ENCODE measurements around the gene KLF9. TPM values are rescaled to one million over a fixed set of nuclear protein-coding genes. Genes with fewer than 3 reads are reported as not detected.
"Not testable (repeated sequence)": the region's sequence is repeated elsewhere in the genome, so short reads cannot be mapped to it uniquely, and the experiment has no call there.

KLF9 gene
- total RNA-seq, 2 experiments from 2014 or later, result 11.3 to 12.8 TPM

- DNase-seq, result no peak
- peaks cover 10% of the 10 kb centered on the region for H3K36me3 Mint-ChIP-seq (ENCODE audit: low read depth)
- POLR2A ChIA-PET, result no interaction called here
- no peak overlapping the region for H3K4me3 Mint-ChIP-seq
- H3K9me3 Mint-ChIP-seq, result no peaks in the 10 kb centered on the region
- CTCF ChIA-PET, result interaction anchor here (0.6 to 1.7 kb wide), 3 partner anchors 21 to 205 kb away, joined by 3 to 7 read pairs (median 5); no protein-coding TSS in a partner anchor
- no peak overlapping the region for H3K27ac Mint-ChIP-seq
- H3K27me3 Mint-ChIP-seq, result no peaks in the 10 kb centered on the region
- peaks cover 68% of the 10 kb centered on the region for H3K4me1 Mint-ChIP-seq
These were observed 5.2 kb downstream of the KLF9 start for GRCh38 chr9:70409280-70409679.

DNA sequence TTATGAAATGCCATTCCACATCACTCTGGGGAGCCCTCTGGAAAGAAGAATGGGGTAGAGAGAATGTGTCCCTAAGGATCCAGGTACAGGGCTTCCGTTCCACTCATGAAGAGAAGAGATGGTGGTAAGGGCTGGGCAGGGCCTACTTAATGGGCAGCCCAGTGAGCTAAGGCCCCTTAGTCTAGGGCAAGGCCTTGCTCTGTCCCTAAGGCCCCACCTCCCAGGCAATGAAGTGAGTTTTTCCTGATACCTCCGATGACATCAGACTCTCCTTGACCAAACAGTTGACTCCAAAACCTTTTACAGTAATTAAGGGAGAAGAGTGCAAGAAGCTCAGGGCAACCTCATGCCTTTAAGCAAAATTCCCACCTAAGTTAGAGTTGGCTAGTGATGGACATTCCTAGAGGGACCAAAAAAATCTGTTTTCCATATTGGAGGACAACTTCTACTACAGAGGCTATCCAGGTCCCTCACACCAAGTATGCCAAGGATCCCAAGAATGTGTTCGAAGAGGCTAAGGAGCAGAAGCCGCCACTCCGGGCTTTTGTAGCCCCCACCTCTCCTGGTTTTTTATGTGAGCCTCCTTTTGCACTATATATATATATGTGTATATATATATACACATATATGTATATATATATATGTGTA, 5.9 kb downstream of the KLF9 start:
- Mint-ChIP-seq H3K9me3 (no peaks in the 10 kb centered on the region), H3K27me3 (no peaks in the 10 kb centered on the region), H3K4me1 (peaks cover 72% of the 10 kb centered on the region), H3K36me3 (ENCODE audit: low read depth) (peaks cover 10% of the 10 kb centered on the region), H3K27ac (no peak overlapping the region), H3K4me3 (no peak overlapping the region)
- no peak for DNase-seq
- ChIA-PET CTCF (interaction anchor here (0.9 to 1.7 kb wide), 5 partner anchors 10 to 194 kb away, joined by 3 to 7 read pairs (median 3); no protein-coding TSS in a partner anchor), POLR2A (no interaction called here)

- Mint-ChIP-seq H3K4me3 (no peak overlapping the region), H3K9me3 (no peaks in the 10 kb centered on the region)
These were observed 7.4 kb downstream of the KLF9 start for GRCh38 chr9:70407081-70407503.

GRCh38 chr9:70406434-70406862, 8.0 kb downstream of the KLF9 start:
- POLR2A ChIA-PET, result interaction anchor here (0.6 kb wide), 1 partner anchor 1491 kb away, joined by 4 read pairs; no protein-coding TSS in a partner anchor
- Mint-ChIP-seq H3K9me3 (no peaks in the 10 kb centered on the region), H3K27ac (peak overlapping the region; percentile 84), H3K4me3 (peak overlapping the region; percentile 59), H3K27me3 (no peaks in the 10 kb centered on the region), H3K36me3 (ENCODE audit: low read depth) (peaks cover 10% of the 10 kb centered on the region), H3K4me1 (peaks cover 73% of the 10 kb centered on the region)
- peak; percentile 26 for DNase-seq
- CTCF ChIA-PET, result interaction anchor here (0.7 to 1.2 kb wide), 2 partner anchors 15 to 1496 kb away, joined by 3 to 4 read pairs; no protein-coding TSS in a partner anchor

More at GRCh38 chr9:70407081-70407503, 7.4 kb downstream of the KLF9 start:
- no peak for DNase-seq
- H3K27ac Mint-ChIP-seq, result no peak overlapping the region
- peaks cover 76% of the 10 kb centered on the region for H3K4me1 Mint-ChIP-seq
- no peaks in the 10 kb centered on the region for H3K27me3 Mint-ChIP-seq
- peaks cover 10% of the 10 kb centered on the region for H3K36me3 Mint-ChIP-seq (ENCODE audit: low read depth)
- POLR2A ChIA-PET, result no interaction called here
- CTCF ChIA-PET, result interaction anchor here (0.7 to 1.3 kb wide), 2 partner anchors 19 to 1496 kb away, joined by 3 read pairs; no protein-coding TSS in a partner anchor

DNA sequence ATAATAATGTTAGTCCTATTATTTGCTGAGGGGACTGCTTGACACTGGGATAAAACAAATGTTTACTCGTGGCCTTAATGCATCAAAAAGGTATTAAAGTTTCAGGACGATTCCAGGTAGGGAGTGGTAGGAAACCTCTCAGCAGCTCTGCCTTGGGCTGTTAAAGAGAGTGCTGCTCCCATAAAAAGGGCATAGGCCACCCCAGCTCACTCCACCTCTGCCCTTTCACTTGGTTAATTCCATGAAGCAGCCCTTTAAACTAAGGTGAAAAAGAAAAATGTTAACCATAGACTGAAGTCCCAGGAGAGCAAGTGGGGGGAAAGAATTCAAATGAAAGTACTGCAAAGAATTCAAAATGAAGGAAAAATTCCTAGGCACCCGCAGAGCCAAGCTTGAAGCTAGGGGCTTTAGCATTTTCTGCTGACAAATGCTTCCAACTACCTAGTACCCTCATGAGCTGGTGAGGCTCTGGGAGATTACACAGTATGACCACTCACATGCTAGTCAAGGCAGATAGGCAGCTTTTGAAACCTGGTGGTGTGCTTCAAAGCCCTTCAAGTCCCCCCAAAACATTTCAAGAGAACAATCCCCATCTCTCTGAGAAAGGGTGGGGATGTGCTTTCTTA, 8.5 kb downstream of the KLF9 start:
- CTCF ChIA-PET, result interaction anchor here (1.1 to 1.2 kb wide), 2 partner anchors 16 to 17 kb away, joined by 4 read pairs; no protein-coding TSS in a partner anchor
- no peak for DNase-seq
- POLR2A ChIA-PET, result no interaction called here
- Mint-ChIP-seq H3K27ac (peak overlapping the region; percentile 84), H3K4me3 (peak overlapping the region; percentile 59), H3K36me3 (ENCODE audit: low read depth) (peaks cover 10% of the 10 kb centered on the region), H3K4me1 (peaks cover 68% of the 10 kb centered on the region), H3K9me3 (no peaks in the 10 kb centered on the region), H3K27me3 (no peaks in the 10 kb centered on the region)

- H3K4me1 Mint-ChIP-seq, result peaks cover 68% of the 10 kb centered on the region
- H3K27ac Mint-ChIP-seq, result no peak overlapping the region
- H3K9me3 Mint-ChIP-seq, result no peaks in the 10 kb centered on the region
- ChIA-PET POLR2A (no interaction called here), CTCF (interaction anchor here (1.2 kb wide), 1 partner anchor 13 kb away, joined by 5 read pairs; no protein-coding TSS in a partner anchor)
- peaks cover 9% of the 10 kb centered on the region for H3K36me3 Mint-ChIP-seq (ENCODE audit: low read depth)
- H3K4me3 Mint-ChIP-seq, result no peak overlapping the region
- peak; percentile 1 for DNase-seq
- H3K27me3 Mint-ChIP-seq, result no peaks in the 10 kb centered on the region
These were observed 10.2 kb downstream of the KLF9 start for GRCh38 chr9:70404261-70404660.

DNA sequence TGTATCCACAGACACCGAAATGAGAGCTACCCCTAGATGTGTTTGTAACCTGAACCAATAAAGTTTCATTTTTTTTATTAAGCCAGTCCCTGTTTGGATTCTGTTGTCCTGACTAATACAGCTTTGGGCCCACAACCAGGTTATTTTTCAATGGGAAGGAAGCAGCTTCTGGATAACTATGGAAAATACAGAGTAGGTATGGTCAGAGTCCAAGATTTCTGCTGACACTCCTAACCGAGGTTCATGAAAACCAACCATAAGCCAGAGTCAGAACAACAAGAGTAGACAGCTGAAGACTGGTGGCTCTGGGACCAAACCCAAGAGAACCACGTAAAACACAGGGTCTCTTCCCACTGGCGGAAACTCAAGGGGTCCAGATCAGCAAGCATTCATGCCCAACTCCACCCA, 10.8 kb downstream of the KLF9 start:
- no peak overlapping the region for H3K27ac Mint-ChIP-seq

GRCh38 chr9:70403166-70403565, 11.3 kb downstream of the KLF9 start:
- CTCF ChIA-PET, result interaction anchor here (1.0 to 1.9 kb wide), 5 partner anchors 7 to 199 kb away, joined by 4 to 6 read pairs (median 6); no protein-coding TSS in a partner anchor
- Mint-ChIP-seq H3K27me3 (no peaks in the 10 kb centered on the region), H3K27ac (no peak overlapping the region), H3K4me1 (peaks cover 72% of the 10 kb centered on the region), H3K36me3 (ENCODE audit: low read depth) (peaks cover 9% of the 10 kb centered on the region), H3K4me3 (no peak overlapping the region), H3K9me3 (no peaks in the 10 kb centered on the region)
- no peak for DNase-seq
- POLR2A ChIA-PET, result no interaction called here

More for the DNA sequence above, 10.8 kb downstream of the KLF9 start:
- H3K27me3 Mint-ChIP-seq, result no peaks in the 10 kb centered on the region
- CTCF ChIA-PET, result interaction anchor here (1.0 to 1.3 kb wide), 3 partner anchors 9 to 198 kb away, joined by 4 to 6 read pairs (median 5); no protein-coding TSS in a partner anchor
- no peak for DNase-seq
- no peak overlapping the region for H3K4me3 Mint-ChIP-seq
- POLR2A ChIA-PET, result no interaction called here
- H3K36me3 Mint-ChIP-seq (ENCODE audit: low read depth), result peaks cover 9% of the 10 kb centered on the region
- no peaks in the 10 kb centered on the region for H3K9me3 Mint-ChIP-seq
- H3K4me1 Mint-ChIP-seq, result peaks cover 73% of the 10 kb centered on the region

- CTCF ChIA-PET, result interaction anchor here (1.2 to 1.9 kb wide), 5 partner anchors 8 to 200 kb away, joined by 3 to 6 read pairs (median 4); no protein-coding TSS in a partner anchor
- Mint-ChIP-seq H3K27me3 (no peaks in the 10 kb centered on the region), H3K9me3 (no peaks in the 10 kb centered on the region), H3K4me3 (no peak overlapping the region), H3K4me1 (peaks cover 72% of the 10 kb centered on the region), H3K27ac (no peak overlapping the region), H3K36me3 (ENCODE audit: low read depth) (peaks cover 3% of the 10 kb centered on the region)
- POLR2A ChIA-PET, result interaction anchor here (1.4 kb wide), 1 partner anchor 9 kb away, joined by 5 read pairs; no protein-coding TSS in a partner anchor
- no peak for DNase-seq
These were observed 12.2 kb downstream of the KLF9 start for GRCh38 chr9:70402213-70402612.

DNA sequence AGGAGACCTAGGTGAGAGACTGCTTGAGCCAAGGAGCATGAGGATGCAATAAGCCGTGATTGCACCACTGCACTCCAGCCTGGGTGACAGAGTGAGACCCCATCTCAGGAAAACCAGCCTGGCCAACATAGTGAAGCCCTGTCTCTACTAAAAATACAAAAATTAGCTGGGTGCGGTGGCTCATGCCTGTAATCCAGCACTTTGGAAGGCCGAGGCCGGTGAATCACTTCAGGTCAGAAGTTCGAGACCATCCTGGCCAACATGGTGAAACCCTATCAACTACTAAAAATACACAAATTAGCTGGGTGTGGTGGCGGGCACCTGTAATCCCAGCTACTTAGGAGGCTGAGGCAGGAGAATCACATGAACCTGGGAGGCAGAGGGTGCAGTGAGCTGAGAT, 13.2 kb downstream of the KLF9 start:
- CTCF ChIA-PET, result interaction anchor here (0.6 to 1.9 kb wide), 8 partner anchors 7 to 201 kb away, joined by 3 to 6 read pairs (median 4); no protein-coding TSS in a partner anchor

GRCh38 chr9:70400107-70400892, 14.2 kb downstream of the KLF9 start:
- H3K4me3 Mint-ChIP-seq, result no peak overlapping the region
- DNase-seq, result no peak
- CTCF ChIA-PET, result interaction anchor here (0.6 to 1.7 kb wide), 6 partner anchors 10 to 202 kb away, joined by 3 to 6 read pairs (median 3); no protein-coding TSS in a partner anchor
- peaks cover 61% of the 10 kb centered on the region for H3K4me1 Mint-ChIP-seq
- H3K9me3 Mint-ChIP-seq, result no peaks in the 10 kb centered on the region
- POLR2A ChIA-PET, result no interaction called here
- peak overlapping the region; percentile 74 for H3K27ac Mint-ChIP-seq
- no peaks in the 10 kb centered on the region for H3K27me3 Mint-ChIP-seq
- H3K36me3 Mint-ChIP-seq (ENCODE audit: low read depth), result no peaks in the 10 kb centered on the region

More for the DNA sequence above, 13.2 kb downstream of the KLF9 start:
- POLR2A ChIA-PET, result interaction anchor here (0.6 to 1.4 kb wide), 2 partner anchors 10 to 128 kb away, joined by 5 read pairs; no protein-coding TSS in a partner anchor
- not testable (repeated sequence) for H3K36me3 Mint-ChIP-seq (ENCODE audit: low read depth); H3K27me3 Mint-ChIP-seq; H3K4me3 Mint-ChIP-seq; DNase-seq; H3K9me3 Mint-ChIP-seq; H3K27ac Mint-ChIP-seq
- peaks cover 69% of the 10 kb centered on the region for H3K4me1 Mint-ChIP-seq

- POLR2A ChIA-PET, result no interaction called here
- CTCF ChIA-PET, result interaction anchor here (0.9 to 1.7 kb wide), 4 partner anchors 9 to 203 kb away, joined by 3 to 6 read pairs (median 4); no protein-coding TSS in a partner anchor
- no peak overlapping the region for H3K4me3 Mint-ChIP-seq
- peak overlapping the region; percentile 76 for H3K27ac Mint-ChIP-seq
- H3K9me3 Mint-ChIP-seq, result no peaks in the 10 kb centered on the region
- no peaks in the 10 kb centered on the region for H3K36me3 Mint-ChIP-seq (ENCODE audit: low read depth)
- H3K27me3 Mint-ChIP-seq, result no peaks in the 10 kb centered on the region
- DNase-seq, result no peak
- H3K4me1 Mint-ChIP-seq, result peaks cover 55% of the 10 kb centered on the region
These were observed 15.3 kb downstream of the KLF9 start for GRCh38 chr9:70399141-70399540.
